B cell (primary cell): Measurements from ENCODE around the gene FADS6. TPM values are rescaled to one million over a fixed set of nuclear protein-coding genes. Genes with fewer than 3 reads are reported as not detected.

ENCODE experiments used
- ATAC-seq: fragments of 200-7000 bp; cut with Tn5 transposase; one replicate; pipeline ENCODE4 v1.10.0; 2021; ENCODE audit warnings: low read depth, mild to moderate bottlenecking, moderate number of reproducible peaks, moderate library complexity
- CTCF ChIA-PET: fragments of 350-600 bp; sonication (Branson Sonifier 250); formaldehyde crosslinking; loops from one replicate; lab custom pipeline; 2021; ENCODE audit warnings: antibody characterized with exemption, inconsistent platforms; lab: Charles Lee
- POLR2A ChIA-PET: fragments of 350-600 bp; sonication (Branson Sonifier 250); formaldehyde crosslinking; loops from one replicate; lab custom pipeline; 2021; ENCODE audit warnings: antibody characterized with exemption; lab: Charles Lee
- DNase-seq: peaks from one replicate; pipeline ENCODE4 v3.0.0; 2013
- H2AFZ ChIP-seq: 2 replicates; pipeline ENCODE4 v1.6.1; 2012; ENCODE audit warnings: mild to moderate bottlenecking, low read depth, low read length; ENCODE audit not compliant: insufficient read depth, poor library complexity, severe bottlenecking
- H3K27ac ChIP-seq, 2 donors: 1 replicate in 1 of 2; 2 replicates in 1 of 2; pipeline ENCODE4 v1.5.1; 2012 to 2013; ENCODE audit warnings: low read length in 2 of 2, mild to moderate bottlenecking in 2 of 2, moderate library complexity in 1 of 2
- H3K27me3 ChIP-seq, 4 experiments: fragments of 200-600 bp in 1 of 4; sonication (generic) in 1 of 4; replicated peaks in 1 of 4; 1 replicate in 2 of 4; 2 replicates in 2 of 4; pipeline versions ENCODE4 v1.6.1 to v1.7.0; 2013 to 2016; ENCODE audit warnings: low read length in 3 of 4, mild to moderate bottlenecking in 2 of 4, mixed read lengths in 1 of 4, moderate library complexity in 1 of 4; ENCODE audit not compliant: insufficient read depth in 4 of 4, control insufficient read depth in 3 of 4; ENCODE audit errors: control extremely low read depth in 1 of 4
- H3K36me3 ChIP-seq, 2 experiments: replicated peaks in 1 of 2; 1 replicate in 1 of 2; 2 replicates in 1 of 2; pipeline versions ENCODE4 v1.6.1 to v1.7.1; 2013; ENCODE audit warnings: low read length in 1 of 2; ENCODE audit not compliant: insufficient read depth in 2 of 2, control insufficient read depth in 1 of 2; ENCODE audit errors: control extremely low read depth in 1 of 2, extremely low read depth in 1 of 2
- H3K4me1 ChIP-seq, 2 donors: fragments of 200-600 bp in 1 of 2; sonication (generic) in 1 of 2; 1 replicate in 1 of 2; 2 replicates in 1 of 2; pipeline versions ENCODE4 v1.5.1 to v1.6.1; 2013 to 2017; ENCODE audit warnings: low read length in 2 of 2; ENCODE audit not compliant: control insufficient read depth in 2 of 2, insufficient read depth in 2 of 2
- H3K4me2 ChIP-seq: replicated peaks from 2 replicates; pipeline ENCODE3; 2012; ENCODE audit warnings: mild to moderate bottlenecking, low read depth, low read length; ENCODE audit not compliant: poor library complexity, severe bottlenecking
- H3K4me3 ChIP-seq, 5 experiments: fragments of 200-600 bp in 1 of 5; sonication (generic) in 1 of 5; 1 replicate in 3 of 5; 2 replicates in 2 of 5; pipeline versions ENCODE4 v1.5.1 to v1.7.0; 2011 to 2016; ENCODE audit warnings: low read length in 4 of 5, mild to moderate bottlenecking in 4 of 5, low read depth in 2 of 5, control low read depth in 1 of 5, moderate library complexity in 1 of 5; ENCODE audit not compliant: insufficient read depth in 1 of 5; ENCODE audit errors: control extremely low read depth in 1 of 5, extremely low read depth in 1 of 5
- H3K79me2 ChIP-seq: fragments of 200-600 bp; sonication (generic); one replicate; pipeline ENCODE4 v1.6.0; 2016; ENCODE audit warnings: low read length; ENCODE audit not compliant: control insufficient read depth, insufficient read depth
- H3K9ac ChIP-seq: fragments of 200-600 bp; sonication (generic); 2 replicates; pipeline ENCODE4 v1.6.1; 2017; ENCODE audit warnings: mild to moderate bottlenecking, low read length, moderate library complexity
- H3K9me3 ChIP-seq, 3 donors: one replicate each; pipeline versions ENCODE4 v1.6.1 to v1.7.1; 2013; ENCODE audit warnings: low read length in 2 of 3; ENCODE audit not compliant: control insufficient read depth in 2 of 3, insufficient read depth in 1 of 3; ENCODE audit errors: control extremely low read depth in 1 of 3
- H4K20me1 ChIP-seq: 2 replicates; pipeline ENCODE4 v1.6.0; 2012; ENCODE audit warnings: mild to moderate bottlenecking, low read length; ENCODE audit not compliant: insufficient read depth, control insufficient read depth, poor library complexity, severe bottlenecking
- H3K27ac Mint-ChIP-seq: one replicate; pipeline ENCODE4 v1.8.0; 2021; ENCODE audit warnings: mixed read lengths
- H3K27me3 Mint-ChIP-seq: one replicate; pipeline ENCODE4 v1.8.0; 2021; ENCODE audit warnings: mixed read lengths
- H3K4me1 Mint-ChIP-seq: one replicate; pipeline ENCODE4 v1.8.0; 2021; ENCODE audit warnings: mixed read lengths
- H3K4me3 Mint-ChIP-seq: one replicate; pipeline ENCODE4 v1.8.0; 2021; ENCODE audit warnings: mixed read lengths
- H3K9me3 Mint-ChIP-seq: one replicate; pipeline ENCODE4 v1.8.0; 2022; ENCODE audit warnings: mixed read lengths; ENCODE audit not compliant: insufficient read depth
- EZH2 ChIP-seq: IDR thresholded peaks from 2 replicates; pipeline ENCODE4 v1.6.1; 2012; ENCODE audit warnings: borderline replicate concordance, low read depth, mild to moderate bottlenecking, moderate library complexity, low read length; ENCODE audit not compliant: insufficient read depth, poor library complexity, severe bottlenecking
- WGBS: methylation state at CpG from one replicate; pipeline ENCODE4 v1.1.5; 2013; ENCODE audit warnings: missing lambda C conversion rate; ENCODE audit not compliant: insufficient coverage; 5-methylcytosine and 5-hydroxymethylcytosine counted together
- intact Hi-C: fragments of 100-400 bp; cut with micrococcal nuclease; formaldehyde crosslinking; loops from one replicate; pipeline ENCODE4 v1.10.0; 2022
- polyA plus RNA-seq: library from polyadenylated mRNA; depleted of rRNA; stranded (reverse); fragments of >200 nt; gene quantifications from 2 replicates; pipeline ENCODE4 v1.2.3, GENCODE V29; 2012
- total RNA-seq, 2 donors: library from RNA; stranded (reverse); fragments of 120-200 nt in 1 of 2; gene quantifications; 1 replicate in 1 of 2; 2 replicates in 1 of 2; pipeline versions ENCODE4 v1.2.3 to v1.2.4, GENCODE V29; 2013 to 2022
- TF ChIP-seq, protein P1 (sequence below): fragments of 200-600 bp; IDR thresholded peaks from one replicate; pipeline ENCODE4 v1.8.0; 2022; ENCODE audit warnings: antibody characterized with exemption, mild to moderate bottlenecking

The FADS6 gene
- total and polyA plus RNA-seq, 2 donors (not counting 1 experiment from before 2014, with no cell fraction given): not detected

GRCh38 chr17:74854792-74855191 lies 38.6 kb downstream of the FADS6 start:
- H3K9me3 Mint-ChIP-seq: no peaks in the 10 kb centered on the region
- DNase-seq: no peak
- Histone ChIP-seq H3K9ac (no peak overlapping the region), H3K4me1 (peaks cover 11 to 22% of the 10 kb centered on the region in 2 donors), H4K20me1 (no peaks in the 10 kb centered on the region), H3K79me2 (no peaks in the 10 kb centered on the region), H2AFZ (no peak overlapping the region), H3K27ac (no peak overlapping the region), H3K4me2 (no peak overlapping the region), H3K4me3 (no peak overlapping the region), H3K9me3 (peaks cover 0 to 14% (median 0%) of the 10 kb centered on the region in 3 donors), H3K36me3 (no peaks in the 10 kb centered on the region), H3K27me3 (peaks cover 0 to 80% (median 37%) of the 10 kb centered on the region in 4 experiments)
- 86% methylated on average over 15 of the region's 17 CpGs for WGBS
- TF ChIP-seq, protein P1, sequence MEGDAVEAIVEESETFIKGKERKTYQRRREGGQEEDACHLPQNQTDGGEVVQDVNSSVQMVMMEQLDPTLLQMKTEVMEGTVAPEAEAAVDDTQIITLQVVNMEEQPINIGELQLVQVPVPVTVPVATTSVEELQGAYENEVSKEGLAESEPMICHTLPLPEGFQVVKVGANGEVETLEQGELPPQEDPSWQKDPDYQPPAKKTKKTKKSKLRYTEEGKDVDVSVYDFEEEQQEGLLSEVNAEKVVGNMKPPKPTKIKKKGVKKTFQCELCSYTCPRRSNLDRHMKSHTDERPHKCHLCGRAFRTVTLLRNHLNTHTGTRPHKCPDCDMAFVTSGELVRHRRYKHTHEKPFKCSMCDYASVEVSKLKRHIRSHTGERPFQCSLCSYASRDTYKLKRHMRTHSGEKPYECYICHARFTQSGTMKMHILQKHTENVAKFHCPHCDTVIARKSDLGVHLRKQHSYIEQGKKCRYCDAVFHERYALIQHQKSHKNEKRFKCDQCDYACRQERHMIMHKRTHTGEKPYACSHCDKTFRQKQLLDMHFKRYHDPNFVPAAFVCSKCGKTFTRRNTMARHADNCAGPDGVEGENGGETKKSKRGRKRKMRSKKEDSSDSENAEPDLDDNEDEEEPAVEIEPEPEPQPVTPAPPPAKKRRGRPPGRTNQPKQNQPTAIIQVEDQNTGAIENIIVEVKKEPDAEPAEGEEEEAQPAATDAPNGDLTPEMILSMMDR: no peak
- TF ChIP-seq EZH2: no peak
- no peak overlapping the region for H3K27ac Mint-ChIP-seq
- H3K4me1 Mint-ChIP-seq: peaks cover 11% of the 10 kb centered on the region
- no peak overlapping the region for H3K4me3 Mint-ChIP-seq
- H3K27me3 Mint-ChIP-seq: peaks cover 73% of the 10 kb centered on the region
- no peak for ATAC-seq
- ChIA-PET POLR2A (no interaction called here), CTCF (interaction anchor here (1.2 kb wide), 1 partner anchor 11 kb away, joined by 3 read pairs; no protein-coding TSS in a partner anchor)
- intact Hi-C loops: no loop called here

- H3K79me2 ChIP-seq: no peaks in the 10 kb centered on the region
- 84% methylated on average over 7 of the region's 8 CpGs for WGBS
- H3K27me3 ChIP-seq: peaks cover 0 to 72% (median 29%) of the 10 kb centered on the region in 4 experiments
- H3K27ac ChIP-seq: no peak overlapping the region
- intact Hi-C loops: no loop called here
- ATAC-seq (no peak), DNase-seq (no peak)
- ChIA-PET CTCF (interaction anchor here (1.1 kb wide), 1 partner anchor 13 kb away, joined by 3 read pairs; no protein-coding TSS in a partner anchor), POLR2A (no interaction called here)
- H3K27ac Mint-ChIP-seq: no peak overlapping the region
- H3K27me3 Mint-ChIP-seq: peaks cover 69% of the 10 kb centered on the region
- H3K36me3 ChIP-seq: no peaks in the 10 kb centered on the region
- peaks cover 6 to 16% of the 10 kb centered on the region in 2 donors for H3K4me1 ChIP-seq
- TF ChIP-seq, protein P1: no peak
- TF ChIP-seq EZH2: no peak
- no peak overlapping the region for H3K9ac ChIP-seq
- H3K4me3 ChIP-seq: no peak overlapping the region
- peaks cover 0 to 8% (median 0%) of the 10 kb centered on the region in 3 donors for H3K9me3 ChIP-seq
- no peaks in the 10 kb centered on the region for H3K9me3 Mint-ChIP-seq
- peaks cover 6% of the 10 kb centered on the region for H3K4me1 Mint-ChIP-seq
- H3K4me3 Mint-ChIP-seq: no peak overlapping the region
- H3K4me2 ChIP-seq: no peak overlapping the region
- H2AFZ ChIP-seq: no peak overlapping the region
- H4K20me1 ChIP-seq: no peaks in the 10 kb centered on the region
Observed at GRCh38 chr17:74853669-74854068, 39.8 kb downstream of the FADS6 start.
